GM23248 (cell line): Measurements from ENCODE around the gene UBQLNL. TPM values are rescaled to one million over a fixed set of nuclear protein-coding genes. Genes with fewer than 3 reads are reported as not detected.
A peak's percentile ranks its signal among the peaks of the same experiment; 100 is the strongest.

ENCODE experiments used
- DNase-seq: peaks from one replicate; pipeline ENCODE4 v3.0.0-alpha.2; 2015
- H2AFZ ChIP-seq: fragments of 200-600 bp; sonication (generic); 2 replicates; pipeline ENCODE4 v1.6.1; 2016; ENCODE audit warnings: antibody characterized with exemption
- H3F3A ChIP-seq: fragments of 200-600 bp; sonication (generic); 2 replicates; pipeline ENCODE4 v1.6.1; 2016; ENCODE audit warnings: mild to moderate bottlenecking, antibody characterized with exemption, mixed run types; ENCODE audit not compliant: insufficient read depth
- H3K27ac ChIP-seq: fragments of 200-600 bp; sonication (generic); 2 replicates; pipeline ENCODE4 v1.5.1; 2016; ENCODE audit warnings: mild to moderate bottlenecking
- H3K27me3 ChIP-seq: fragments of 200-600 bp; sonication (generic); replicated peaks from 2 replicates; pipeline ENCODE4 v1.6.1; 2016; ENCODE audit warnings: mild to moderate bottlenecking; ENCODE audit not compliant: insufficient read depth
- H3K36me3 ChIP-seq: fragments of 200-600 bp; sonication (generic); 2 replicates; pipeline ENCODE4 v1.6.1; 2016; ENCODE audit warnings: low read depth, mild to moderate bottlenecking
- H3K4me1 ChIP-seq: fragments of 200-600 bp; sonication (generic); 2 replicates; pipeline ENCODE4 v1.6.1; 2016; ENCODE audit warnings: mild to moderate bottlenecking; ENCODE audit not compliant: insufficient read depth
- H3K4me2 ChIP-seq: fragments of 200-600 bp; sonication (generic); one replicate; pipeline ENCODE4 v1.6.1; 2016; ENCODE audit warnings: mild to moderate bottlenecking; ENCODE audit not compliant: unreplicated experiment
- H3K4me3 ChIP-seq: fragments of 200-600 bp; sonication (generic); 2 replicates; pipeline ENCODE4 v1.5.1; 2016; ENCODE audit warnings: mild to moderate bottlenecking
- H3K79me2 ChIP-seq: fragments of 200-600 bp; sonication (generic); 2 replicates; pipeline ENCODE4 v1.6.1; 2016; ENCODE audit warnings: mild to moderate bottlenecking; ENCODE audit not compliant: insufficient read depth
- H3K9ac ChIP-seq: fragments of 200-600 bp; sonication (generic); 2 replicates; pipeline ENCODE4 v1.6.1; 2016; ENCODE audit warnings: mild to moderate bottlenecking
- H3K9me2 ChIP-seq: fragments of 200-600 bp; sonication (generic); 2 replicates; pipeline ENCODE4 v1.6.1; 2016; ENCODE audit warnings: mixed run types, mild to moderate bottlenecking, moderate library complexity; ENCODE audit not compliant: insufficient read depth
- H3K9me3 ChIP-seq: fragments of 200-600 bp; sonication (generic); one replicate; pipeline ENCODE4 v1.6.1; 2017; ENCODE audit warnings: low read depth
- H4K20me1 ChIP-seq: fragments of 200-600 bp; sonication (generic); 2 replicates; pipeline ENCODE4 v1.6.0; 2016; ENCODE audit not compliant: insufficient read depth
- EZH2 ChIP-seq: fragments of 200-600 bp; sonication (generic); IDR thresholded peaks from 2 replicates; pipeline ENCODE4 v1.6.1; 2018; ENCODE audit warnings: antibody characterized with exemption, mild to moderate bottlenecking; ENCODE audit not compliant: insufficient read depth, poor library complexity, severe bottlenecking
- EZH2phosphoT487 ChIP-seq: fragments of 200-600 bp; sonication (generic); IDR thresholded peaks from 2 replicates; pipeline ENCODE4 v1.6.1; 2018; ENCODE audit warnings: antibody characterized with exemption, moderate library complexity, mild to moderate bottlenecking, low read depth; ENCODE audit not compliant: insufficient read depth
- WGBS, 2 experiments: methylation state at CpG; one replicate each; pipeline ENCODE4 v1.1.6; 2015 to 2017; ENCODE audit warnings: low lambda C conversion rate in 2 of 2, low coverage in 1 of 2; ENCODE audit errors: missing lambda C conversion rate in 2 of 2; 5-methylcytosine and 5-hydroxymethylcytosine counted together
- in situ Hi-C: fragments of 300-500 bp; cut with MboI; formaldehyde crosslinking; loops from 2 replicates; pipeline ENCODE4 v1.15.0; 2020
- polyA plus RNA-seq: library from polyadenylated mRNA; unstranded; fragments of >200 nt; fragmentation: Nextera tagmentation; extraction: Ambion mirVana; gene quantifications from 2 replicates; pipeline ENCODE4 v1.2.1, GENCODE V29; 2016
- total RNA-seq: library from RNA; depleted of rRNA; stranded (reverse); fragments of >200 nt; shearing (Covaris generic); gene quantifications from 2 replicates; pipeline ENCODE4 v1.2.3, GENCODE V29; 2014; rRNA removed

The UBQLNL gene
- 0.32 TPM in 1 of 2 replicates, not detected in the other for total RNA-seq
- 0.20 TPM in 1 of 2 replicates, not detected in the other for polyA plus RNA-seq

- in situ Hi-C loops, result no loop called here
- no peak for TF ChIP-seq EZH2phosphoT487
- no peak for TF ChIP-seq EZH2
- H3K9me2 ChIP-seq, result no peaks in the 10 kb centered on the region
- no peaks in the 10 kb centered on the region for H3K9me3 ChIP-seq
- no peaks in the 10 kb centered on the region for H4K20me1 ChIP-seq
- no peak within 1 kb of the TSS for H3K9ac ChIP-seq
- H2AFZ ChIP-seq, result no peak within 1 kb of the TSS
- no peak within 1 kb of the TSS for H3K4me2 ChIP-seq
- no peak for DNase-seq
- H3K4me3 ChIP-seq, result no peak within 1 kb of the TSS
- H3K36me3 ChIP-seq, result no peaks in the 10 kb centered on the region
- 38 to 54% methylated on average over 2 of the region's 2 CpGs for WGBS, 2 experiments
- H3K4me1 ChIP-seq, result no peaks in the 10 kb centered on the region
- no peaks in the 10 kb centered on the region for H3F3A ChIP-seq
- H3K79me2 ChIP-seq, result no peaks in the 10 kb centered on the region
- H3K27ac ChIP-seq, result no peak within 1 kb of the TSS
- H3K27me3 ChIP-seq, result no peaks in the 10 kb centered on the region
These were observed at the start of gene UBQLNL for GRCh38 chr11:5516599-5516998. TSS of gene UBQLNL (minus strand) at chr11:5516699. CDS start at chr11:5516441, 258 bp downstream.

DNA sequence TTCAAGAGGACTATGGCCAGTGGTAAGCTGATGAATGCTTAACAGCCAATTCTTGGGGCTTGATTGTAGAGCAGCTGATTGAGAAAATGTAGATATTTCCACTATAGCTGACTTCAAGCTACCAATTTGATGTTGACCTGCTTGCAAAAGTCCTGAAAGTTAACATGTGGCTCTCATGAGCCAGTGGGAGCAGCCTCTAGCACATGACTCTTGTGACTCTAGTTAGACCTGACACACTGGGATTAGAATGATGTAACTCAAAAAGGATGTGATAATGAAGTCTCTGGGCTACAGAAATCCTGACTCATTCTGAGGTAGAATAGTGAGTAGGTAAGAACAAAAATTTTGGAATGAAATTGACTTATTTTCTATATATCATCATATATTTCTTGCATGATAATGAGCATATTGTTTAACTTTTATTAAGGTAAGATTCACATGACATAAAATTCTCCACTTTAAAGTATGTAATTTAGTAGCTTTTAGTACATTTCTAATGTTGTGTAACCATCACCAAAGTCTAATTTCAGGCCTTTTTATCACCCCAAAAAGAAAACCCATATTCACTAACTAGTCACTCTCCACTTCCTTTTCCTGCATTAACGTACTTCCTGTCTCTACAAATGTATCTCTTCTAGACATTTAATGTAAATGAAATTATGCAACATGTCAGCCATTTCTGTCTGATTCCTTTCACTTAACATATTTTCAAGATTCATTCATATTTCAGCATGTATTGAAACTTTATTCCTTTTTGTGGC, 47.9 kb upstream of the UBQLNL start:
- Histone ChIP-seq H3K27ac (no peak overlapping the region), H3K9me2 (no peaks in the 10 kb centered on the region), H3K9ac (no peak overlapping the region), H3K36me3 (no peaks in the 10 kb centered on the region), H3K4me2 (no peak overlapping the region), H3F3A (no peaks in the 10 kb centered on the region), H4K20me1 (no peaks in the 10 kb centered on the region), H3K9me3 (no peaks in the 10 kb centered on the region), H3K27me3 (no peaks in the 10 kb centered on the region), H2AFZ (no peak overlapping the region; the same call in 1 of the 2 replicates), H3K4me3 (no peak overlapping the region), H3K79me2 (no peaks in the 10 kb centered on the region), H3K4me1 (0 out of 2 replicates have a peak, but pooled peaks cover 4% of the 10 kb centered on the region)
- WGBS, 2 experiments, result 76 to 81% methylated on average over 1 of the region's 1 CpG
- DNase-seq, result peak; percentile 42
- TF ChIP-seq EZH2, result no peak
- TF ChIP-seq EZH2phosphoT487, result no peak
- in situ Hi-C loops, result no loop called here

- Histone ChIP-seq H3K9me3 (no peaks in the 10 kb centered on the region), H3K4me2 (no peak overlapping the region), H3F3A (no peaks in the 10 kb centered on the region), H2AFZ (no peak overlapping the region), H3K79me2 (no peaks in the 10 kb centered on the region), H3K9ac (no peak overlapping the region), H3K9me2 (no peaks in the 10 kb centered on the region), H3K36me3 (no peaks in the 10 kb centered on the region), H3K27ac (no peak overlapping the region), H3K4me3 (no peak overlapping the region), H3K27me3 (no peaks in the 10 kb centered on the region), H3K4me1 (no peaks in the 10 kb centered on the region), H4K20me1 (no peaks in the 10 kb centered on the region)
- TF ChIP-seq EZH2, result no peak
- TF ChIP-seq EZH2phosphoT487, result no peak
- DNase-seq, result no peak
- in situ Hi-C loops, result no loop called here
- WGBS, 2 experiments, result 58 to 64% methylated on average over 3 of the region's 3 CpGs
These were observed 41.3 kb upstream of the UBQLNL start for GRCh38 chr11:5557751-5558150.

- in situ Hi-C loops, result no loop called here
- Histone ChIP-seq H3K9me3 (no peaks in the 10 kb centered on the region), H3K27me3 (no peaks in the 10 kb centered on the region), H3K9ac (no peak overlapping the region), H3K4me3 (no peak overlapping the region), H2AFZ (no peak overlapping the region), H3F3A (no peaks in the 10 kb centered on the region), H3K27ac (no peak overlapping the region), H3K79me2 (no peaks in the 10 kb centered on the region), H3K4me2 (no peak overlapping the region), H3K9me2 (no peaks in the 10 kb centered on the region), H3K4me1 (no peaks in the 10 kb centered on the region), H3K36me3 (no peaks in the 10 kb centered on the region), H4K20me1 (no peaks in the 10 kb centered on the region)
- WGBS, 2 experiments, result 70 to 72% methylated on average over 3 of the region's 3 CpGs
- TF ChIP-seq EZH2phosphoT487 (no peak), EZH2 (no peak)
- no peak for DNase-seq
These were observed 40.2 kb upstream of the UBQLNL start for GRCh38 chr11:5556596-5557188.
